ENCODE results near the gene BIN2. TPM values are rescaled to one million over a fixed set of nuclear protein-coding genes. Genes with fewer than 3 reads are reported as not detected.

BIN2 gene
- total and polyA plus RNA-seq, 2 of the 13 experiments (the other 11 are each of a cell fraction or from before 2014, with no cell fraction given): not detected

- BruUV-seq (replicated peaks): no TSS peak
- Histone ChIP-seq H3K9ac (ENCODE audit: insufficient read depth, low read depth, low read length) (no peak overlapping the region), H3K27me3 (ENCODE audit: control insufficient read depth in 1 of 2, insufficient read depth in 2 of 2, low read length in 2 of 2) (peaks cover 0 to 2% of the 10 kb centered on the region in 2 experiments; a peak in 2 of 5 replicates), H3K36me3 (replicated peaks in 1 of 2; ENCODE audit: control insufficient read depth in 1 of 2, insufficient read depth in 2 of 2, low read length in 2 of 2) (no peaks in the 10 kb centered on the region), H3K4me3 (replicated peaks in 1 of 3; ENCODE audit: insufficient read depth in 1 of 3, low read depth in 2 of 3, low read length in 3 of 3) (no peak overlapping the region), H3K79me2 (ENCODE audit: insufficient read depth, low read length) (no peaks in the 10 kb centered on the region), H4K20me1 (ENCODE audit: insufficient read depth, low read length) (no peaks in the 10 kb centered on the region), H3K27ac (ENCODE audit: extremely low read length, insufficient read depth, low read length) (no peak overlapping the region), H3K9me3 (ENCODE audit: low read length) (no peaks in the 10 kb centered on the region), H3K4me2 (ENCODE audit: low read depth, low read length) (no peak overlapping the region), H3K4me1 (ENCODE audit: insufficient read depth, low read length) (peaks cover 9% of the 10 kb centered on the region; the same call in 1 of the 2 replicates), H2AFZ (ENCODE audit: low read length) (no peak overlapping the region)
- FAIRE-seq (no peak), ATAC-seq (no peak), DNase-seq (ENCODE audit: low spot score) (no peak)
- intact Hi-C loops (cut with micrococcal nuclease; ENCODE audit: unreplicated experiment) (loop anchor here (10.0 kb wide), 1 partner anchor 581 kb away; the partner anchor contains the start of gene ATF1), in situ Hi-C loops (cut with HindIII; ENCODE audit: extremely low pct_ligation_motif_present, low pct_unique_long_range_greater_than_20kb) (no loop called here)
- WGBS (ENCODE audit: low lambda C conversion rate): 2% methylated on average over 6 of the region's 7 CpGs
- CTCF ChIA-PET (ENCODE audit: low intra/inter-chr PET ratio, low total read pairs): no interaction called here
- POLR2A ChIA-PET: no interaction called here
- TF ChIP-seq ZNF598 (CRISPR knock-in tag; IDR thresholded peaks at IDR 0.05; ENCODE audit: borderline replicate concordance) (no peak), ZFP36L2 (CRISPR knock-in tag; IDR thresholded peaks at IDR 0.05) (no peak), NKX3-1 (CRISPR knock-in tag; IDR thresholded peaks at IDR 0.05) (no peak), GABPA (IDR thresholded peaks at IDR 0.05; ENCODE audit: low read depth, low read length) (no peak), GABPA (CRISPR knock-in tag; IDR thresholded peaks at IDR 0.05; ENCODE audit: low read depth) (no peak), RARA (CRISPR knock-in tag; IDR thresholded peaks at IDR 0.05) (no peak), TFAP4 (IDR thresholded peaks at IDR 0.05; ENCODE audit: borderline replicate concordance, low read depth) (no peak), ZNF773 (CRISPR knock-in tag; IDR thresholded peaks at IDR 0.05; ENCODE audit: borderline replicate concordance) (no peak), ZNF180 (CRISPR knock-in tag; IDR thresholded peaks at IDR 0.05; ENCODE audit: borderline replicate concordance, low read depth) (no peak), KLF9 (CRISPR knock-in tag; IDR thresholded peaks at IDR 0.05; ENCODE audit: low read depth) (no peak), ZNF660 (CRISPR knock-in tag; IDR thresholded peaks at IDR 0.05; ENCODE audit: borderline replicate concordance, low read depth) (no peak), ZNF280D (CRISPR knock-in tag; IDR thresholded peaks at IDR 0.05) (no peak), SMAD3 (CRISPR knock-in tag; IDR thresholded peaks at IDR 0.05) (no peak), ZFAT (CRISPR knock-in tag; conservative IDR thresholded peaks at IDR 0.05) (no peak), TRIM22 (IDR thresholded peaks at IDR 0.05) (no peak), ZNF670 (CRISPR knock-in tag; IDR thresholded peaks at IDR 0.05; ENCODE audit: borderline replicate concordance) (no peak), ZNF274 (CRISPR knock-in tag; IDR thresholded peaks at IDR 0.05) (no peak)
Observed at GRCh38 chr12:51345681-51346080, 21.7 kb upstream of the BIN2 start.

All from HepG2 (cell line).